GM12878 (cell line): ENCODE data around the gene PTGIS. TPM values are rescaled to one million over a fixed set of nuclear protein-coding genes. Genes with fewer than 3 reads are reported as not detected.
A peak's percentile ranks its signal among the peaks of the same experiment; 100 is the strongest.

ENCODE experiments used
- ATAC-seq: fragments of 200-7000 bp; cut with Tn5 transposase; 3 replicates; pipeline ENCODE4 v1.9.1; 2020; ENCODE audit warnings: mild to moderate bottlenecking, moderate library complexity
- BruUV-seq: library from RNA; stranded (reverse); fragments of 400-500 nt; replicated peaks from 2 replicates; lab custom pipeline; 2021; lab: Mats Ljungman, UMichigan
- CTCF ChIA-PET: fragments of 300-600 bp; sonication (Branson Sonifier 250); formaldehyde crosslinking; extraction: SDS; loops from one replicate; lab custom pipeline; 2021; ENCODE audit warnings: inconsistent platforms; lab: Yijun Ruan, JAX
- POLR2A ChIA-PET: fragments of 350-600 bp; formaldehyde crosslinking; extraction: SDS; loops from one replicate; lab custom pipeline; 2021; ENCODE audit warnings: inconsistent platforms; lab: Charles Lee
- RAD21 ChIA-PET: fragments of 300-600 bp; sonication (Branson Sonifier 250); formaldehyde crosslinking; loops from one replicate; lab custom pipeline; 2023; ENCODE audit warnings: antibody characterized with exemption; ENCODE audit not compliant: unreplicated experiment; lab: Charles Lee
- SMC1A ChIA-PET: fragments of 300-600 bp; sonication (Branson Sonifier 250); formaldehyde crosslinking; loops from one replicate; lab custom pipeline; 2023; ENCODE audit not compliant: unreplicated experiment, uncharacterized antibody; lab: Charles Lee
- DNase-seq: peaks from one replicate; pipeline ENCODE4 v3.0.0-alpha.2; 2011; ENCODE audit warnings: low read depth, low spot score
- FAIRE-seq: peaks from 3 replicates; lab custom pipeline; 2011; peaks lifted over from hg19 to GRCh38; lab: Jason Lieb, UNC
- H2AFZ ChIP-seq: 2 replicates; pipeline ENCODE4 v1.6.0; 2011; ENCODE audit warnings: low read depth, low read length, control low read depth; ENCODE audit not compliant: control insufficient read depth
- H3K27ac ChIP-seq: 2 replicates; pipeline ENCODE4 v1.5.1; 2011; ENCODE audit warnings: control low read depth; ENCODE audit not compliant: control insufficient read depth, insufficient read depth
- H3K27me3 ChIP-seq, 2 experiments: replicated peaks in 1 of 2; 2 replicates each; pipeline versions ENCODE4 v1.6.0 to v1.6.1; 2011; ENCODE audit warnings: low read length in 1 of 2; ENCODE audit not compliant: control insufficient read depth in 2 of 2, insufficient read depth in 2 of 2
- H3K36me3 ChIP-seq, 2 experiments: 2 replicates each; pipeline ENCODE4 v1.5.1; 2011; ENCODE audit warnings: low read length in 1 of 2; ENCODE audit not compliant: control insufficient read depth in 2 of 2, insufficient read depth in 2 of 2
- H3K4me1 ChIP-seq: 2 replicates; pipeline ENCODE4 v1.6.1; 2011; ENCODE audit warnings: mild to moderate bottlenecking, low read length, moderate library complexity, mixed read lengths; ENCODE audit not compliant: control insufficient read depth, insufficient read depth
- H3K4me2 ChIP-seq: 2 replicates; pipeline ENCODE4 v1.6.0; 2011; ENCODE audit warnings: control low read depth; ENCODE audit not compliant: control insufficient read depth, insufficient read depth
- H3K4me3 ChIP-seq: fragments of 200-600 bp; sonication (generic); 2 replicates; pipeline ENCODE4 v1.5.1; 2016
- H3K79me2 ChIP-seq: 2 replicates; pipeline ENCODE4 v1.6.0; 2011; ENCODE audit warnings: low read length; ENCODE audit not compliant: control insufficient read depth, insufficient read depth
- H3K9ac ChIP-seq: 2 replicates; pipeline ENCODE4 v1.8.0; 2011; ENCODE audit warnings: low read length, control low read depth, mixed read lengths; ENCODE audit not compliant: control insufficient read depth, insufficient read depth
- H3K9me3 ChIP-seq: replicated peaks from 3 replicates; pipeline ENCODE4 v1.5.1; 2011; ENCODE audit warnings: mild to moderate bottlenecking, low read length; ENCODE audit not compliant: control insufficient read depth, insufficient read depth
- H4K20me1 ChIP-seq: 2 replicates; pipeline ENCODE4 v1.6.0; 2011; ENCODE audit not compliant: control insufficient read depth, insufficient read depth
- BACH1 ChIP-seq: fragments of 450-650 bp; IDR thresholded peaks from 2 replicates; pipeline ENCODE4 v1.6.1; 2017; ENCODE audit warnings: mild to moderate bottlenecking, borderline replicate concordance
- CREB1 ChIP-seq: IDR thresholded peaks from 2 replicates; pipeline ENCODE4 v1.6.1; 2012; ENCODE audit warnings: low read depth, mild to moderate bottlenecking, inconsistent platforms
- FOXK2 ChIP-seq: fragments of 450-650 bp; IDR thresholded peaks from 2 replicates; pipeline ENCODE4 v1.6.1; 2017; ENCODE audit warnings: mild to moderate bottlenecking, moderate library complexity
- HDAC6 ChIP-seq: fragments of 200-600 bp; sonication (generic); IDR thresholded peaks from one replicate; pipeline ENCODE4 v1.8.0; 2017; ENCODE audit warnings: antibody characterized with exemption; ENCODE audit not compliant: unreplicated experiment
- IKZF2 ChIP-seq, 2 experiments: fragments of 450-650 bp; IDR thresholded peaks; 2 replicates each; pipeline ENCODE4 v1.6.1; 2017; ENCODE audit warnings: mild to moderate bottlenecking in 2 of 2, moderate library complexity in 2 of 2
- NFYA ChIP-seq: IDR thresholded peaks from 2 replicates; pipeline ENCODE4 v1.6.1; 2011; ENCODE audit warnings: low read depth, mild to moderate bottlenecking, low read length, improper control_type of control experiment, borderline replicate concordance
- RB1 ChIP-seq: fragments of 450-650 bp; formaldehyde crosslinking; IDR thresholded peaks from 2 replicates; pipeline ENCODE4 v1.6.1; 2017; ENCODE audit warnings: mild to moderate bottlenecking, borderline replicate concordance
- SMARCA5 ChIP-seq: fragments of 450-650 bp; IDR thresholded peaks from 2 replicates; pipeline ENCODE4 v1.6.1; 2017; ENCODE audit warnings: mild to moderate bottlenecking
- WRNIP1 ChIP-seq: IDR thresholded peaks from 2 replicates; pipeline ENCODE4 v1.6.1; 2011; ENCODE audit warnings: low read depth, low read length, improper control_type of control experiment, borderline replicate concordance
- YBX1 ChIP-seq: fragments of 450-650 bp; IDR thresholded peaks from 2 replicates; pipeline ENCODE4 v1.6.1; 2016; ENCODE audit warnings: antibody characterized with exemption
- ZNF384 ChIP-seq: IDR thresholded peaks from 2 replicates; pipeline ENCODE4 v1.6.1; 2012; ENCODE audit warnings: low read depth, mild to moderate bottlenecking, low read length, improper control_type of control experiment, borderline replicate concordance
- whole genome bisulfite sequencing: methylation state at CpG from one replicate; pipeline ENCODE4 v1.1.6; 2016; ENCODE audit warnings: low lambda C conversion rate; ENCODE audit not compliant: insufficient replicate concordance, insufficient coverage; ENCODE audit errors: missing lambda C conversion rate; 5-methylcytosine and 5-hydroxymethylcytosine counted together
- in situ Hi-C: fragments of 300-500 bp; cut with MboI; formaldehyde crosslinking; loops from 9 replicates; pipeline ENCODE4 v1.14.3; 2018; ENCODE audit warnings: mixed read lengths
- intact Hi-C: fragments of 100-400 bp; cut with micrococcal nuclease; formaldehyde crosslinking; loops from one replicate; pipeline ENCODE4 v1.14.2; 2022; ENCODE audit not compliant: unreplicated experiment
- polyA plus RNA-seq, 11 experiments: library from polyadenylated mRNA; depleted of rRNA in 4 of 11; unstranded in 6 of 11; stranded (reverse) in 5 of 11; fragments of >200 nt; fragmentation: Nextera tagmentation in 4 of 11; fragmentation: Illumina TruSeq in 1 of 11; extraction: Ambion mirVana in 4 of 11; extraction: Trizol in 1 of 11; gene quantifications; 1 replicate in 1 of 11; 2 replicates in 10 of 11; pipeline versions ENCODE4 v1.2.1 to v1.2.3, GENCODE V29; 2011 to 2016; ENCODE audit warnings: inconsistent platforms in 2 of 11, missing spikeins in 2 of 11, low read depth in 1 of 11
- total RNA-seq, 4 experiments: library from RNA; depleted of rRNA in 3 of 4; stranded (reverse); fragments of >200 nt in 3 of 4; fragmentation: Illumina TruSeq in 1 of 4; extraction: Trizol in 1 of 4; gene quantifications; 2 replicates each; pipeline versions ENCODE4 v1.2.1 to v1.2.3, GENCODE V29; 2013 to 2021

The PTGIS gene
- total and polyA plus RNA-seq, 10 of the 15 experiments (the other 5 are each of a cell fraction or from before 2014, with no cell fraction given), result 0.10 TPM; not detected in 9

- Histone ChIP-seq H3K27ac (no peak overlapping the region), H2AFZ (no peak overlapping the region), H3K4me3 (no peak overlapping the region), H4K20me1 (no peaks in the 10 kb centered on the region), H3K79me2 (no peaks in the 10 kb centered on the region), H3K4me1 (peaks cover 21% of the 10 kb centered on the region), H3K36me3 (no peaks in the 10 kb centered on the region), H3K9me3 (peaks cover 6% of the 10 kb centered on the region; the same call in 2 of the 3 replicates), H3K27me3 (no peaks in the 10 kb centered on the region; a peak in 2 of 4 replicates), H3K9ac (no peak overlapping the region), H3K4me2 (no peak overlapping the region)
- ChIA-PET RAD21 (no interaction called here), SMC1A (no interaction called here), CTCF (no interaction called here), POLR2A (no interaction called here)
- 53% methylated on average over 15 of the region's 15 CpGs for whole genome bisulfite sequencing
- ATAC-seq, result no peak
- intact Hi-C loops (no loop called here), in situ Hi-C loops (no loop called here)
- no peak for DNase-seq
- no TSS peak for BruUV-seq
- no peak for TF ChIP-seq SMARCA5
- TF ChIP-seq BACH1, result no peak
- TF ChIP-seq IKZF2 (IDR thresholded peaks at IDR 0.05), result no peak
- no peak for TF ChIP-seq CREB1
- TF ChIP-seq WRNIP1, result no peak
- no peak for TF ChIP-seq YBX1
- FAIRE-seq, result no peak
These were observed 25.7 kb upstream of the PTGIS start for GRCh38 chr20:49593466-49594142.

- in situ Hi-C loops, result no loop called here
- Histone ChIP-seq H3K36me3 (no peaks in the 10 kb centered on the region), H4K20me1 (no peaks in the 10 kb centered on the region), H3K4me2 (no peak overlapping the region), H3K4me1 (peaks cover 12% of the 10 kb centered on the region), H2AFZ (no peak overlapping the region), H3K9ac (no peak overlapping the region), H3K9me3 (no peaks in the 10 kb centered on the region), H3K27me3 (no peaks in the 10 kb centered on the region; a peak in 2 of 4 replicates), H3K27ac (no peak overlapping the region), H3K79me2 (no peaks in the 10 kb centered on the region), H3K4me3 (no peak overlapping the region)
- ATAC-seq (no peak), DNase-seq (no peak), FAIRE-seq (no peak)
- ChIA-PET RAD21 (no interaction called here), POLR2A (no interaction called here), CTCF (interaction anchor here (0.9 to 1.2 kb wide), 2 partner anchors 16 to 84 kb away, joined by 3 to 4 read pairs; no protein-coding TSS in a partner anchor), SMC1A (interaction anchor here (1.0 kb wide), 1 partner anchor 302 kb away, joined by 3 read pairs; no protein-coding TSS in a partner anchor)
- BruUV-seq, result no TSS peak
- intact Hi-C loops, result no loop called here
- TF ChIP-seq HDAC6 (no peak), ZNF384 (no peak), NFYA (no peak), FOXK2 (peak; percentile 36; the same call in 1 of the 2 replicates), RB1 (no peak)
These were observed 24.2 kb upstream of the PTGIS start for GRCh38 chr20:49592120-49592519.
